Gastrocnemius medialis (tissue), 4 donors: ENCODE measurements around the gene KLK13.

Source experiments
- POLR2A ChIP-seq, 2 donors: fragments of 450-650 bp; IDR thresholded peaks; one replicate each; pipeline ENCODE4 v1.6.1; 2017; ENCODE audit warnings: antibody characterized with exemption in 2 of 2, mild to moderate bottlenecking in 2 of 2, moderate library complexity in 2 of 2
- TF ChIP-seq, protein P1 (sequence below), 5 experiments: fragments of 450-650 bp in 3 of 5; fragments of 200-600 bp in 2 of 5; sonication (generic) in 2 of 5; IDR thresholded peaks in 4 of 5; conservative IDR thresholded peaks in 1 of 5; 1 replicate in 4 of 5; 2 replicates in 1 of 5; pipeline ENCODE4 v1.5.1; 2016 to 2019; ENCODE audit warnings: antibody characterized with exemption in 5 of 5, mild to moderate bottlenecking in 3 of 5, moderate library complexity in 3 of 5

DNA sequence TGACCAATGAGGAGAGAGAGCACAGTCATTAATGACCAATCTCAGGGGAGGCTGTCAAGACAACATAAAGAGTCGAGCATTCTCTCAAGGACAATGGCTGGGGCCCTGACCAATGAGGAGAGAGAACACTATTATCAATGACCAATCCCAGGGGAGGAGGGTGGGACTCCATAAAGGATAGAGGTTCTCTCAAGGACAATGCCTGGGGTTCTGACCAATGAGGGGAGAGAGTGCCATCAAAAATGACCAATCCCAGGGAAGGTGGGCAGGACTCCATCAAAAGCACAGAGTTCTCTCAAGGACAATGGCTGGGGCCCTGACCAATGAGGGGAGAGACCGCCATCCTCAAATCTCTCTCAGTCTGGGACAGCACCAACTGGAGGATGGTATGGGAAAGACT is 35.2 kb downstream of the KLK13 start:
- TF ChIP-seq, protein P1, sequence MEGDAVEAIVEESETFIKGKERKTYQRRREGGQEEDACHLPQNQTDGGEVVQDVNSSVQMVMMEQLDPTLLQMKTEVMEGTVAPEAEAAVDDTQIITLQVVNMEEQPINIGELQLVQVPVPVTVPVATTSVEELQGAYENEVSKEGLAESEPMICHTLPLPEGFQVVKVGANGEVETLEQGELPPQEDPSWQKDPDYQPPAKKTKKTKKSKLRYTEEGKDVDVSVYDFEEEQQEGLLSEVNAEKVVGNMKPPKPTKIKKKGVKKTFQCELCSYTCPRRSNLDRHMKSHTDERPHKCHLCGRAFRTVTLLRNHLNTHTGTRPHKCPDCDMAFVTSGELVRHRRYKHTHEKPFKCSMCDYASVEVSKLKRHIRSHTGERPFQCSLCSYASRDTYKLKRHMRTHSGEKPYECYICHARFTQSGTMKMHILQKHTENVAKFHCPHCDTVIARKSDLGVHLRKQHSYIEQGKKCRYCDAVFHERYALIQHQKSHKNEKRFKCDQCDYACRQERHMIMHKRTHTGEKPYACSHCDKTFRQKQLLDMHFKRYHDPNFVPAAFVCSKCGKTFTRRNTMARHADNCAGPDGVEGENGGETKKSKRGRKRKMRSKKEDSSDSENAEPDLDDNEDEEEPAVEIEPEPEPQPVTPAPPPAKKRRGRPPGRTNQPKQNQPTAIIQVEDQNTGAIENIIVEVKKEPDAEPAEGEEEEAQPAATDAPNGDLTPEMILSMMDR (IDR thresholded peaks at IDR 0.05 in 4 of 5, conservative IDR thresholded peaks at IDR 0.05 in 1 of 5): no peak
- TF ChIP-seq POLR2A (IDR thresholded peaks at IDR 0.05): no peak
